ENCODE measurements around the gene PRKCQ.

PRKCQ gene

DNA sequence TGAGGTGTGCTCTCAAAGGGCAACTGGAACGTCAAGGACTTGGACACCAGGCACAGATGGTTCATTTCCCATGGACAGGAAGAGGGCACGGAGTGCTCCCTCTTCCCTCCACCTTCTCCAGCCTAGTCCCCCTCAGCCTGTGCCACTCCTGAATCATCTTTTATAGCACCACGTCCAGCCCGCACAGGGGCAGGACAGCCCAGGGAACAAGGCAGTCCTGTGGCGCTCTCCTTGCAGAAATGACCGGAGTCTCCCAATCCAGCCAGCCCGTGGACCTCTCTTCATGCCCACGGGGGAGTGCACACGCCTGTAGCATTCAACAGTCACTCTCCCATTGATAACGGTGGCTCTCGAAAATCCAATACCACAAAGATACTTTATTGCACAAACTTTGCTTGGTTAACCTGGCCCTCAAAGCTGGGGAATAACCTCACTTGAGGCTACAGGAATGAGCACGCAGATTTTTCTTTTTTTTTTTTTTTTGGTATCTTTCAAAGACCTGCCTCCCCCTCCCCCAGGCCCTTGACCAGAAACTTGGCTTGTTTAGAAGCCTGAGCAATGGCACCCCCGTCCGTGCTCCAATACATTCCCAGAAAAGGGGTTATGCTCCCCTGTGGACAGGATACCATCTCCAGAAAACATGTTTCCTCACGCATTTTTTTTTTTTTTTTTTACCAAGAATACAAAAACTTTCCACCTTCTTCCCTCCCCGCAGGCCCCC, 733 bp downstream of the PRKCQ start:
- Histone ChIP-seq H3K79me1 (ENCODE audit: low read length) (peaks cover 8% of the 10 kb centered on the region), H3K36me3 (ENCODE audit: control insufficient read depth in 1 of 2, insufficient read depth in 2 of 2, low read length in 2 of 2) (no peaks in the 10 kb centered on the region), H3K27ac (ENCODE audit: low read depth, low read length) (no peak overlapping the region), H3K4me1 (ENCODE audit: control insufficient read depth in 1 of 2, insufficient read depth in 2 of 2, low read length in 2 of 2) (peaks cover 0 to 3% of the 10 kb centered on the region in 2 experiments), H3K4me3 (ENCODE audit: low read depth, low read length) (peak overlapping the region; percentile 83), H2AK5ac (ENCODE audit: low read length) (no peak overlapping the region), H3K27me3 (ENCODE audit: insufficient read depth, low read length) (no peaks in the 10 kb centered on the region), H3K23ac (ENCODE audit: low read length) (no peak overlapping the region), H2BK12ac (ENCODE audit: low read length) (no peak overlapping the region), H3K14ac (ENCODE audit: low read length) (no peak overlapping the region), H3K9ac (ENCODE audit: low read length) (no peak overlapping the region), H4K8ac (ENCODE audit: low read depth, low read length) (no peak overlapping the region), H3K9me3 (ENCODE audit: insufficient read depth, low read depth, low read length) (no peaks in the 10 kb centered on the region), H3K4ac (ENCODE audit: low read depth, low read length) (no peak overlapping the region), H2BK120ac (ENCODE audit: insufficient read depth, low read length, poor library complexity) (no peak overlapping the region), H3K4me2 (ENCODE audit: low read length) (peak overlapping the region; percentile 97), H3K79me2 (ENCODE audit: control insufficient read depth, insufficient read depth, low read length, poor library complexity) (peaks cover 2% of the 10 kb centered on the region), H4K91ac (ENCODE audit: low read depth, low read length) (peak overlapping the region; percentile 70), H2BK5ac (ENCODE audit: low read depth, low read length, poor library complexity) (no peak overlapping the region), H3K18ac (ENCODE audit: low read length) (no peak overlapping the region), H2AFZ (ENCODE audit: insufficient read depth, low read length, poor library complexity) (peak overlapping the region; percentile 57), H4K12ac (ENCODE audit: low read depth, low read length) (no peak overlapping the region)
- WGBS (ENCODE audit: extremely low coverage, insufficient coverage, insufficient read length), result no CpG with 5 or more reads among the region's 16 CpGs
- DNase-seq, result no peak

DNA sequence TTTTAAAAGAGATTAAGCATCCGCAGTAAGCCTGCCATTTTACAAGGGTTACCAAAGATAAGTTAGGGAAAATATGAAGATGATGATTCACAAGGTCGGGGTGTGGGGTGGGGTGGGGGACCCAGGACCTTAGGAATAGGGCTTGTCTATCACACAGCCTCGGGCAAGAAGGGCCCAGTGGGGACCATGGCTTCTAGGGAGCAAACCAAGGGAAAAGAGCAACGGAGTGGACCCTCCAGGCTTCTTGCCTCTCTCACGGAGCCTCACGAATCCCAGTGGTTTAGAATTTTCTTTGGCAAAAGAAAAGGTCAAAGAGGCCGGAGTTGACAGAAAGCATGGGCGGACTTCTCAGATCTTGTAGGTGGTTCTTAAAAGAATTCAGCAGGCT, 1.3 kb downstream of the PRKCQ start:
- no peak overlapping the region for H3K23ac ChIP-seq (ENCODE audit: low read length)
- no peak overlapping the region for H3K4ac ChIP-seq (ENCODE audit: low read depth, low read length)
- no peak overlapping the region for H2BK120ac ChIP-seq (ENCODE audit: insufficient read depth, low read length, poor library complexity)
- H2BK5ac ChIP-seq (ENCODE audit: low read depth, low read length, poor library complexity), result no peak overlapping the region
- peaks cover 2% of the 10 kb centered on the region for H3K79me2 ChIP-seq (ENCODE audit: control insufficient read depth, insufficient read depth, low read length, poor library complexity)
- no peak overlapping the region for H4K91ac ChIP-seq (ENCODE audit: low read depth, low read length)
- H3K14ac ChIP-seq (ENCODE audit: low read length), result no peak overlapping the region
- peaks cover 0 to 3% of the 10 kb centered on the region in 2 experiments for H3K4me1 ChIP-seq (ENCODE audit: control insufficient read depth in 1 of 2, insufficient read depth in 2 of 2, low read length in 2 of 2)
- H3K9ac ChIP-seq (ENCODE audit: low read length), result no peak overlapping the region
- H4K12ac ChIP-seq (ENCODE audit: low read depth, low read length), result no peak overlapping the region
- H2AK5ac ChIP-seq (ENCODE audit: low read length), result no peak overlapping the region
- H2AFZ ChIP-seq (ENCODE audit: insufficient read depth, low read length, poor library complexity), result no peak overlapping the region
- no peak overlapping the region for H3K18ac ChIP-seq (ENCODE audit: low read length)
- WGBS (ENCODE audit: extremely low coverage, insufficient coverage, insufficient read length), result no CpG with 5 or more reads among the region's 8 CpGs
- no peak overlapping the region for H3K4me3 ChIP-seq (ENCODE audit: low read depth, low read length)
- peaks cover 8% of the 10 kb centered on the region for H3K79me1 ChIP-seq (ENCODE audit: low read length)
- H3K27ac ChIP-seq (ENCODE audit: low read depth, low read length), result no peak overlapping the region
- no peak overlapping the region for H2BK12ac ChIP-seq (ENCODE audit: low read length)
- H3K4me2 ChIP-seq (ENCODE audit: low read length), result no peak overlapping the region
- no peaks in the 10 kb centered on the region for H3K36me3 ChIP-seq (ENCODE audit: control insufficient read depth in 1 of 2, insufficient read depth in 2 of 2, low read length in 2 of 2)
- no peaks in the 10 kb centered on the region for H3K9me3 ChIP-seq (ENCODE audit: insufficient read depth, low read depth, low read length)
- no peak for DNase-seq
- H4K8ac ChIP-seq (ENCODE audit: low read depth, low read length), result no peak overlapping the region
- H3K27me3 ChIP-seq (ENCODE audit: insufficient read depth, low read length), result no peaks in the 10 kb centered on the region

DNA sequence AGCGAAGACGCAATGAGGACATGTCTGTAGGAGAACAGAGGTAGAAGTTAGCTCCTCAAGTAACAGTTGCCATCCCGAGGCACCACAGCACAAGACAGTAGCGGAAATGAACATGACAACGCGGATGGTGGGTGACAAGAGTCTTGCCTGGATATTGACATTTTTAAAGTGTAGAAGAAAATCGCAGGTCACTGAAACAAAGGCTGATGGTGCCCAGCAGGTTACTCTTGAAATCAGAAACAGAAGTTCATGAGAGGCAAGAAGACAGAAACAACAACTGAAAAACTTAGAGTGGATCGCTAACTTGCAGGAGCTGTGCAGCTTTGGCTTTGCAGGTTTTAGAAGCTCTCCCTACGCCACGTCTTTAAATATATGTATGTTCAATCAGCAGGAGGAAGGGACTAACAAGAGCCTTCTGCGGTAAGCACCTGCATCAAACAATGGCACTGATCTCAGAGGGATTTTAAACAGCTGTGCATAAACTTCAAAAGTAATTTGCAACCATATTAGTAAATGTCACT, 1.8 kb downstream of the PRKCQ start:
- H3K27ac ChIP-seq (ENCODE audit: low read depth, low read length), result no peak overlapping the region
- H2BK120ac ChIP-seq (ENCODE audit: insufficient read depth, low read length, poor library complexity), result no peak overlapping the region
- peaks cover 2% of the 10 kb centered on the region for H3K79me2 ChIP-seq (ENCODE audit: control insufficient read depth, insufficient read depth, low read length, poor library complexity)
- H3K4me2 ChIP-seq (ENCODE audit: low read length), result no peak overlapping the region
- no peak overlapping the region for H3K4ac ChIP-seq (ENCODE audit: low read depth, low read length)
- H2AK5ac ChIP-seq (ENCODE audit: low read length), result no peak overlapping the region
- no peak overlapping the region for H3K9ac ChIP-seq (ENCODE audit: low read length)
- H3K18ac ChIP-seq (ENCODE audit: low read length), result no peak overlapping the region
- no peak overlapping the region for H4K12ac ChIP-seq (ENCODE audit: low read depth, low read length)
- no peak overlapping the region for H3K23ac ChIP-seq (ENCODE audit: low read length)
- H2AFZ ChIP-seq (ENCODE audit: insufficient read depth, low read length, poor library complexity), result no peak overlapping the region
- H3K79me1 ChIP-seq (ENCODE audit: low read length), result peaks cover 8% of the 10 kb centered on the region
- no peak overlapping the region for H4K91ac ChIP-seq (ENCODE audit: low read depth, low read length)
- no peak overlapping the region for H3K14ac ChIP-seq (ENCODE audit: low read length)
- H2BK12ac ChIP-seq (ENCODE audit: low read length), result no peak overlapping the region
- H3K4me3 ChIP-seq (ENCODE audit: low read depth, low read length), result no peak overlapping the region
- H3K27me3 ChIP-seq (ENCODE audit: insufficient read depth, low read length), result no peaks in the 10 kb centered on the region
- H2BK5ac ChIP-seq (ENCODE audit: low read depth, low read length, poor library complexity), result no peak overlapping the region
- H3K9me3 ChIP-seq (ENCODE audit: insufficient read depth, low read depth, low read length), result no peaks in the 10 kb centered on the region
- whole genome bisulfite sequencing (ENCODE audit: extremely low coverage, insufficient coverage, insufficient read length), result no CpG with 5 or more reads among the region's 11 CpGs
- H3K4me1 ChIP-seq (ENCODE audit: control insufficient read depth in 1 of 2, insufficient read depth in 2 of 2, low read length in 2 of 2), result peaks cover 0 to 3% of the 10 kb centered on the region in 2 experiments
- no peak overlapping the region for H4K8ac ChIP-seq (ENCODE audit: low read depth, low read length)
- H3K36me3 ChIP-seq (ENCODE audit: control insufficient read depth in 1 of 2, insufficient read depth in 2 of 2, low read length in 2 of 2), result no peaks in the 10 kb centered on the region
- no peak for DNase-seq

DNA sequence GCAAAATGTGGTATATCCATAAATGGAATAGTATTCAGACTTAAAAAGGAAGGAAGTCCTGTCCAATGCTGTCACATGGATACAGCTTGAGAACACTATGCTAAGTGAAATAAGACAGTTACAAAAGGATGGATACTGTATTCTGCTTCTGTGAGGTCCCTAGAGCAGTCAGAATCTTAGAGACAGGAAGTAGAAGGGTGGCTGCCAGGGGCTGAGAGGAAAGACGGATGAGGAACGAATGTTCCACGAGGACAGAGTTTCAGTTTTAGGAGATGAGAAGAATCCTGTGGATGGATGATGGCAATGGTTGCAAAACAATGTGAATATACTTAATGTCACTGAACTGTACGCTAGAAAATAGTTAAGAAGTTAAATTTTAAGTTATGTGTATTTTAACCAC, 3.8 kb downstream of the PRKCQ start:
- WGBS (ENCODE audit: extremely low coverage, insufficient coverage, insufficient read length), result no CpG with 5 or more reads among the region's 4 CpGs
- H3K23ac ChIP-seq (ENCODE audit: low read length), result no peak overlapping the region
- no peak overlapping the region for H4K8ac ChIP-seq (ENCODE audit: low read depth, low read length)
- no peak overlapping the region for H3K4me3 ChIP-seq (ENCODE audit: low read depth, low read length)
- H3K79me2 ChIP-seq (ENCODE audit: control insufficient read depth, insufficient read depth, low read length, poor library complexity), result peaks cover 2% of the 10 kb centered on the region
- no peak overlapping the region for H4K91ac ChIP-seq (ENCODE audit: low read depth, low read length)
- H3K14ac ChIP-seq (ENCODE audit: low read length), result no peak overlapping the region
- no peak overlapping the region for H3K4ac ChIP-seq (ENCODE audit: low read depth, low read length)
- H3K9ac ChIP-seq (ENCODE audit: low read length), result no peak overlapping the region
- H4K12ac ChIP-seq (ENCODE audit: low read depth, low read length), result no peak overlapping the region
- no peak overlapping the region for H2BK120ac ChIP-seq (ENCODE audit: insufficient read depth, low read length, poor library complexity)
- peaks cover 8% of the 10 kb centered on the region for H3K79me1 ChIP-seq (ENCODE audit: low read length)
- no peak overlapping the region for H2BK12ac ChIP-seq (ENCODE audit: low read length)
- no peaks in the 10 kb centered on the region for H3K9me3 ChIP-seq (ENCODE audit: insufficient read depth, low read depth, low read length)
- no peak overlapping the region for H3K27ac ChIP-seq (ENCODE audit: low read depth, low read length)
- no peak overlapping the region for H3K4me2 ChIP-seq (ENCODE audit: low read length)
- H3K27me3 ChIP-seq (ENCODE audit: insufficient read depth, low read length), result no peaks in the 10 kb centered on the region
- no peak overlapping the region for H2AK5ac ChIP-seq (ENCODE audit: low read length)
- H3K36me3 ChIP-seq (ENCODE audit: control insufficient read depth in 1 of 2, insufficient read depth in 2 of 2, low read length in 2 of 2), result no peaks in the 10 kb centered on the region
- H3K4me1 ChIP-seq (ENCODE audit: control insufficient read depth in 1 of 2, insufficient read depth in 2 of 2, low read length in 2 of 2), result peaks cover 0 to 3% of the 10 kb centered on the region in 2 experiments
- DNase-seq, result no peak
- no peak overlapping the region for H2BK5ac ChIP-seq (ENCODE audit: low read depth, low read length, poor library complexity)
- no peak overlapping the region for H2AFZ ChIP-seq (ENCODE audit: insufficient read depth, low read length, poor library complexity)
- H3K18ac ChIP-seq (ENCODE audit: low read length), result no peak overlapping the region
